Fibroblast of skin of left quadriceps (primary cell): ENCODE data around the gene DNM3.
"Not testable (repeated sequence)": the region's sequence is repeated elsewhere in the genome, so short reads cannot be mapped to it uniquely, and the experiment has no call there.

ENCODE experiments used
- DNase-seq, 2 experiments: peaks; one replicate each; pipeline ENCODE4 v3.0.0-alpha.2; 2013; ENCODE audit warnings: low read depth in 2 of 2

DNM3 gene

GRCh38 chr1:172275478-172275877 lies 434.2 kb downstream of the DNM3 start:
- DNase-seq = no peak

- no peak for DNase-seq
Measured at GRCh38 chr1:172276120-172276818, 435.0 kb downstream of the DNM3 start.

DNA sequence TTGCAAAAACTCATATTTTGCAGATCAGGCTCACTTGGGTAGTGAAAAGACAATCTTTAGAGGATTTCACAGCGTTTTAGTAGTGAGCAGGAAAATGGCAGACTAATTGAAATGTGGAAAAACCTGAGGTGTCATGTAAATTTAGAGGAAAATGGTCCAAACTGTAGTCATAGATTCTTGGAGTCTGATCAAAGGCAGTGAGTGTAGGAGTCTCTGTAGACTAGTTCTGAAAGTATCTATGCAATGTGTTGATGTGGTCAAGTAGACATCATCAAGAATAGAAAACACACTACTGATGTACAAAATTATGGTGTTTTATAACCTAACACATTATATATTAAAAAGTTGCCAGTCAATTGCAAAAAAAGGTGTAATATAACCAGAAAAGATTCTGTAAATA lies 436.0 kb downstream of the DNM3 start:
- DNase-seq = peak; percentile 62 to 67

DNA sequence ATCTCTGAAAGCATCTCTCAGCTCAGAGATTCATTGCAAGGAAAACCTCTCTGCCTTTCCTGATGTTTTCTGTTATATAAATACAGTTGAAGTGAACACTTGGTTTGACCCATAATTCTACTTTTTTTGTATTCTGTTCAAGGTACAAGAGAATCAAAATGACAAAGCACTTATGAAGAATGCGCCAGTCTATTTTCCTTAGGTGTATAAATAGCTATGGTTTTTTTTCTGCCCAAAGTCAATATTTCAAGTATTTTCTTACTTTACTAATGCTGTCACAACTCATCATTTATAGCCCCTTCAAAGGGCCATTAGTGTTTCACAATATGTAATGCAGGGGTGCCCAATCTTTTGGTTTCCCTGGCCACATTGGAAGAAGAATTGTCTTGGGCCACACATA lies 436.7 kb downstream of the DNM3 start:
- DNase-seq = no peak

DNA sequence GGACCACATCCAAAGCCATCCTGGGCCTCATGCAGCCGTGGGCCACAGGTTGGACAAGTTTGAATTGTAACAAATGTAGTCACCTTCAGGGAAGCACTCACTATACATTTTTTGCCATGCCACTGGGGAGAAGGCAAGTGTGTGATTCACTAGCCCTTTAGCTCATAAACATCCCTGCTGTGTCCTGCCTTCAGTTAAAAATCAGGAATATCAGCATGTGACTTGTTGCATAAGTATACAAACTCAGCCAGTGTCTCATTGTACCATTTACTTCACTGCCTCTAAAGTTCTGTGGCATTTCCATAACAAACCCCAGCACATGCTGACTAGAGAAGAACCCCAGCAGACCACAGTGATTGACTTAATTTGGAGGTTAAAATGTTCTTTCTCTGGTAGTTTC lies 437.2 kb downstream of the DNM3 start:
- peak; percentile 53 to 55 for DNase-seq

DNA sequence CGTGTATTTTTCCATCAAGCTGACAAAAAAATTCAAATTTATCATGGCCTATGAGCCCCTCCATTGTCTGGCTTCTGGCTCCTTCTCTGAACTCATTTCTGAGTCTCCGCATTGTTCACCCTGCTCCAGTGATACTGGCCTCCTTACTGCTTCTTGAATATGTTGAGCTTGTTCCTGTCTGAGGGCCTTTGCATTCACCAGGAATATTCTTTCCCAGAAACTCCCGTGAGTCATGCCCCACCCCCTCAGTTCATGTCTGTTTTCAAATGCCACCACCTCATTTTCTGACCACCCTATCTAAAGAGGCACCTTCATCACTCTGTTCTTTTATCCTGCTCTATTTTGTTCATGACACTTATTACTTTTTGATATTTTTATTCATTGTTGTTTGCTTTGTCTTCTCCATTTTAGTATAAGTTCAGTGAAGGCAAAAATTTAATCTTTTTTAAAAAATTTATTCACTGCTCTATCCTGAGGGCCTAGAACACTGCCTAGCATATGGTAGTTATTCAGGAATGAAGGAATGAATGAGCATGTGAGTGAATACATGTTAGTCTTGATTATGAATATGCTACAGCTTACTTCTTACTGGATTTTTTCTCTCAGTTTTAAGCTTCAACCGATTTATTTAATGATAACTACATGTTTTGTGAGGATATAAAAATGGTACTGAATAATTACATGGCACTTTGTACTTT lies 438.8 kb downstream of the DNM3 start:
- DNase-seq = no peak

GRCh38 chr1:172283766-172284165 lies 442.5 kb downstream of the DNM3 start:
- DNase-seq = no peak

- peak; percentile 76 to 78 for DNase-seq
Measured at GRCh38 chr1:172286629-172287076, 445.4 kb downstream of the DNM3 start.

DNA sequence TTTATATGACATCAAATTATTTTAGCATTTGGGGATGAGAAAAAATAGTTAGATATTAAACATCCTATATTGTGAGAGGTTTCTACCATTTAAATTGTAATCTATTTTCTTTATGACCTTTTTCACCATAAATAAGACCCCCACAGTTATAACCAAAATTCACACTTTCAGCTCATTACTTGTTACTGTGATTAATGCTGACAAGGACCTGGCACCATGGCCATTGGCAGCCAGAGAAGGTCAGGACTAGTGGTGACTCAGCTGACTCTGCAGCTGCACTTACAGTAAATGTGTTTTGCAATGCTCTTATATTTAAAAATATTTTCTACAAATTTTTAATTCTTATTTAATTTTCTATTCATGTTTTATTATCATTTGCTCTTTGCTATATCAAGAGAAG lies 445.9 kb downstream of the DNM3 start:
- DNase-seq = no peak

- DNase-seq = no peak
Measured at GRCh38 chr1:172288581-172288980, 447.3 kb downstream of the DNM3 start.

GRCh38 chr1:172289448-172289847 lies 448.1 kb downstream of the DNM3 start:
- no peak for DNase-seq

DNA sequence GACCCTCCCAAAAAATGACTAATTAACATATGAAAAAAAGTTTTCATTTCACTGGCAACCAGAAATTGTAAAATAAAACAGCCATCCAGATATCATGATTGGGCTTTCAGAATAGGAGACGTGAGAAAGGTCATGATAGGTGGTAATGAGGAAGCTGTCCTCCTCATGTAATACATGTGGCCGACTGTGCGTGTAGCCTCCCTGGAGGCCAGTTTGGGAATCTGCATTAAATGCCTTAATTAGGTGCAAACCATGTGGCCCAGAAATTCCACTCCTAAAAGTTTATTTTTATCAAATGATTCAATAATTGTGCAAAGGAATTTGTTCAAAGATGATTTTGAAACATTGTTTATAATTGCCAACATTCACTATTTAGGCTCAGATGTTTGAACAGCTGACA lies 451.5 kb downstream of the DNM3 start:
- DNase-seq = no peak

GRCh38 chr1:172293429-172293828 lies 452.1 kb downstream of the DNM3 start:
- DNase-seq = peak; percentile 61 to 63

- no peak for DNase-seq
Measured at GRCh38 chr1:172298141-172298540, 456.8 kb downstream of the DNM3 start.

DNA sequence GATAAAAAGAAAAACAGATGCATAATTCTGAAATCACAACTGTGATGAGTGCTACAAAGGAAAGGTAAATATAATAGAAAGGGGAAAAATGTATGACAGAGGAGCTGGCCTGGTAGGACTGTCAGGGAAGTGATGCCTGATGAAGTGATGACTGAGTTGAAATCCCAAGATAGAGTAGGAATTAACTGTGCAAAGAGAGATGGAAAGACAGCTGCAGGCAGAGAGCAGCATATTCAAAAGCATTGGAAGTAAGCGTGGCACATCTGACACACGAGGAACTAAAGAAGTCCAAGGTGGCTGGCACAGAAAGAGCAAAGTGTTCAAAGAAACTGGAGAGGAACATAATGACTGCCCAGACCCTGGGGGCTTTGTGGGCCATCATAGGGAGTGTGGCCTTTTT lies 457.6 kb downstream of the DNM3 start:
- DNase-seq = no peak

GRCh38 chr1:172299515-172299914 lies 458.2 kb downstream of the DNM3 start:
- no peak for DNase-seq

GRCh38 chr1:172307508-172307907 lies 466.2 kb downstream of the DNM3 start:
- not testable (repeated sequence) for DNase-seq

DNA sequence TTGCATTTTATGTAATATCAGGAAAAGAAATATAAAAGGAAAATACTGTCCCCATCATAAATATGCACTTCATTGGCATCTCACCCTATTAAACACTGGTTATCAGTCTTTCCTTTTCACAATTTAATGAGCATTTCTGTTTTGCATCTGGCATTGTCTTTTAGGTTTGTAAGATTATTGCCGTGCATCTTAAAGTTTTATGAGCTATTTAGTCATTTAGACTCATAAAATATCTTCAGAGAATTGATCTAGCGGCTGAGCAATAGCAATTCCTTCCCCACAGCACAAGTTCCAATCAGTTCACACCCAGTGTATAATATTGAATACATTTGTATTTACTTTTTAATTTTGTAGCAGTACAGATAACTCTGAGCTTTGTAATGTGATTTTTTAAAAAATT lies 466.8 kb downstream of the DNM3 start:
- DNase-seq = no peak

DNA sequence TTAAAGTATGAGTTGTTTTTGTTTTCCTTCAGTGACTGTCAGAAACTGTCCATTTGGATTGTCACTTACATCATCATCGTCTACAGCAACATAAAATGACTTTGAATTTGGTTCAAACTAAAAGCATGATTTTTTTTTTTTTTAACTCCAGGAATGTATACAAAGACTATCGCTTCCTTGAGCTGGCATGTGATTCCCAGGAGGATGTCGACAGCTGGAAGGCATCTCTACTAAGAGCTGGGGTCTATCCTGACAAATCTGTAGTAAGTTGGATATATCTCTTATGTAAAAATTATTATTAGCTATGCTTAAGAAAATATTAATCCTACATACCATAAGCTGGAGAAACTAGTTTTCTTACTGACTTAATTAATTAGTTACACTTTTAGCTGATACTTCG lies 467.3 kb downstream of the DNM3 start:
- DNase-seq = no peak

GRCh38 chr1:172320733-172321132 lies 479.4 kb downstream of the DNM3 start:
- DNase-seq = peak; percentile 55 to 63

GRCh38 chr1:172321451-172321850 lies 480.2 kb downstream of the DNM3 start:
- DNase-seq = peak; percentile 65 to 72

DNA sequence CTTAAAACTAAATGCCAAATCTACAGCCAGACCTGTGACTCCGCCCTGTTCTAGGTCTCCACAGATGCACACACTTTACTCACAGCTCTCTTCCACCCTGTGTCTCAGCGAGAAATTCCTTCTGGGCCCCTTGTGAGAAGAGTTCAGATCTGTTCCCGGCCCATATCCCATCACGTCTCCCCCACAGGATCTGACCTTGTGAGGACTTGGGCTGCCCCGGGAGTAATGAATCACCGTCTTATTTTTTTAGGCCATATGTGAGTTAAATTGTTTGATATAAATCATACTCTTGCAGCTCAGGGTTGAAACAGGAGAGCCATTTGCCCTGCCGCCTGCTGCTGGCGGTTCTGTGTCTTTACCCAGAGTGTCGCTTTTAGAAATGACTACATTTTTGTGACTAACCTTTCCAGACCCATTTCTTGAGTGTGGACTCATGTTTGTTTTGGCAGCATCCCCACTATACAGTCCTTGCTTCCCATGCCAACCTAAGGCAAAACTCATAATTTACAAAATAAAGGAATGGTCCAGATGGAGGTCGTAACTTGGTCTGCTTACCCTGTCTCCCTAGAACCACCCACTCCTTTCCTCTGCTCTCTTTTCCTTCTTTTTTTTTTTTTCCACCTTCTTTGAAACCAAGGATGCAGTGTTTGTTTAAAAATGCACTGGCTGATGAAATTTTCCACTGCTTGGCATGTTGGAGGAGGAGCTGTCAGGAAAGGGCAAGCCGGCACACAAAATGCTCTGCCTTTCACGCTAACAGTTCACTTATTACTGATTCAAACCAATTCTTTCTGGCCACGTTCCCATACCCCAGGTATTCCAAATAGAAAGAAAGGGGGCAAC lies 481.1 kb downstream of the DNM3 start:
- DNase-seq = peak; percentile 95

DNA sequence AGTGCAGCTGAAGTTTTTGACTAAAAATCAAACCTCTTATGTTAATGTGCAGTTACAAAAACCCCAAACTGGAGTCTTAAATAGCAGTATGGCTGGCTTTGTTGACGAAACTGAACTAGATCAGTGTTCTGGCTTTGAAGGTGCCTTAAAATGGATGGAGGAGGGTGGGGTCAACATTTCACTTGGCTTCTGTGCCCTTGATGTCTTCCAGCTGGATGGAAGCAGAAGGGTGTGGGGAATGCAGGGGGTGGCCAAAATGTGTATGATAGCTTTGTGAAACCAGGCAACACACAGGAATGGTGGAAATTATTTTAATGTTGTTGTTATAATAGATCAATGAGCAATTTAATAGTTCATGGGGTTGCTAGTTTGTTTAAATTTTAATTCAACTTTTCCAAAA lies 482.4 kb downstream of the DNM3 start:
- DNase-seq = no peak
